GM12891 (cell line): ENCODE measurements around the gene SCN4B.

Source experiments
- DNase-seq: peaks from one replicate; pipeline ENCODE4 v3.0.0; 2011; ENCODE audit warnings: low spot score; ENCODE audit not compliant: insufficient read length
- FAIRE-seq: peaks from 2 replicates; lab custom pipeline; 2011; peaks lifted over from hg19 to GRCh38; lab: Jason Lieb, UNC
- PAX5 ChIP-seq: IDR thresholded peaks from 2 replicates; pipeline ENCODE4 v1.6.1; 2011; ENCODE audit warnings: low read length, moderate library complexity, mild to moderate bottlenecking; ENCODE audit not compliant: insufficient read depth, severe bottlenecking
- POLR2A ChIP-seq: IDR thresholded peaks from 2 replicates; pipeline ENCODE4 v1.6.1; 2011; ENCODE audit warnings: low read depth, low read length, control low read depth
- POLR2AphosphoS5 ChIP-seq: IDR thresholded peaks from 2 replicates; pipeline ENCODE4 v1.6.1; 2011; ENCODE audit warnings: low read depth, low read length, control low read depth
- POU2F2 ChIP-seq: IDR thresholded peaks from 2 replicates; pipeline ENCODE4 v1.6.1; 2011; ENCODE audit warnings: low read depth, mild to moderate bottlenecking, control low read depth, low read length, moderate library complexity
- SPI1 ChIP-seq: IDR thresholded peaks from 2 replicates; pipeline ENCODE4 v1.6.1; 2011; ENCODE audit warnings: low read depth, low read length, control low read depth
- TAF1 ChIP-seq: IDR thresholded peaks from 2 replicates; pipeline ENCODE4 v1.6.1; 2011; ENCODE audit warnings: low read depth, low read length, control low read depth

SCN4B gene

DNA sequence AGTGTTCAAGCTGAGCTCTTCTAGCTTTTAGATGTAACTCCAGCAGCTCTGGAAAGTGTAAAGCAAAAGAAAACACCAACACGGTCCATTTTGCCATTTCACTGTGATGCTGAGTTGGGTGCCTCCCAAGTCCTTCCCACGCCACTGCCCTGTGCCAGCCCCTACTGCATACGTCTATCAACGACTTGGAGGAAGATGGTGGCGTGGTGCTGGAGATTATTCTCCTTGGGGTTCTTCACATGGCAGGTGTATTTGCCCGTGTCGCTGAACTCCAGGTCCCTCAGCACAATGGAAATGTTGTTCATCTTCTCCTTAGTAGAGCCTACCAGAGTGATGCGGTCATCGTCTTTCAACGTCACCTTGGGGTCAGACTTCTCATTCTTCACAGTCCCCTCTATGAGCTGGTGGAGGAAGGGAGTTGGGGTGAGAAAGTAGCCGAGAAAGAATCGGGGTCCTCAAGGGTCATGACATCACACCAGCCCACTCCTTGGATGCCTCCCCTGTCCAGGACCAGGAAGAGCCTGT, 8.9 kb downstream of the SCN4B start:
- DNase-seq, result no peak
- TF ChIP-seq POU2F2, result no peak
- TF ChIP-seq SPI1, result no peak
- TF ChIP-seq PAX5, result no peak
- no peak for TF ChIP-seq POLR2A
- TF ChIP-seq POLR2AphosphoS5, result no peak
- no peak for TF ChIP-seq TAF1
- FAIRE-seq, result no peak

DNA sequence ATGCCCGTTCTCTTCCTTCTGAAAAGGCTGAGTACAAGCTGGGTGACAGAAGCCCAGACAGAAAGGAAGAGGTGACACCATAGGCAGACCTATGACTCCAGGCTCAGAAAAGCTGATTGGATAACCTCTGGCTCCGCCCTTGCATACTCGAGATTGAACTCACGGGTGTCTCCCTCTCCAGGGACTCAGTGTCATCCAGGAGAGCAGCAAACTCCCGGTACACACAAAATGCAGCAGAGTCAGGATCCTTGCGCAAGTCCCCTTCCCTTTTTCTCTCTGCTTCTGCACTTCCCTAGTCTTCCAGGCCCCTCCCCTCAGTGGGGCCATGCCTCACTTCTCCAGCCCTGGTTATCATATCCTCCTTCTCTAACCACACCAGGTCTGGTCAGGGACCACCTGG, 9.8 kb downstream of the SCN4B start:
- TF ChIP-seq POU2F2, result no peak
- no peak for TF ChIP-seq TAF1
- TF ChIP-seq PAX5, result no peak
- no peak for TF ChIP-seq POLR2A
- DNase-seq (no peak), FAIRE-seq (no peak)

DNA sequence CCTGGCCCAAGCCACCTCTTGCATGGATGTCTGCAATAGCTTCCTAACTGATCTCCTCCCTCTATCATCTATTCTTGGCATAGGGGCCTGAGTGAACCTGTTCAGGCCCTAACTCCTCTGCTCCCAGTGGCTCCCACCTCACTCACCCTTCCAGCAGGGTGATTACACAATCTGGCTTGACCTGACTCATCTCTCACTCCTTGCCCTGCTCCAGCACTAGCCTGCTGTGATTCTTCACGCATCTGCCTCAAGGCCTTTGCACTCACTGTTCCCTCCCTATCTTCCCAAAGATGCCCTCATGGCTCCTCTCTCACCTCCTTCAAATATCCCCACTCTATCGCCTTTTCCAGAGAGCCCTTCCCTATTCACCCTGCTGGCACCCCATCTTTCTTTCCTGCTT, 10.5 kb downstream of the SCN4B start:
- FAIRE-seq, result no peak
- no peak for DNase-seq
- TF ChIP-seq POLR2A (no peak), POLR2AphosphoS5 (no peak), TAF1 (no peak), PAX5 (no peak), SPI1 (no peak), POU2F2 (no peak)

DNA sequence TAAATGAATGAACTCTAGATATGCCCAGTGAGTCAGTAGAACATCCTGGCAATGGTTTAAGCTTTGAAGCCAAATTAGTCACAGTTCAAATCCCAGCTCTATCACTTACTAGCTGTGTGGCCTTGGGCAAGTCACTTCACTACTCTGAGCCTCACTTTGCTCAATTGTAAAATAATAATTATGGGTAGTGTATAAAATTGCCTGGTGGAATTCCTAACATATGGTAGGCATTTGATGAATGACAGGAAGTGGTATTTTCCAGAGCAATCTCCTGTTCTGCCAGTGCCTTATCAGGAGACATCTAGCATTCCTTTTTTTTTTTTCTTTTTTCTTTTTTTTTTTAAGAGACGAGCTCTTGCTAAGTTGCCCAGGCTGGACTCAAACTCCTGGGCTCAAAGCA, 13.0 kb downstream of the SCN4B start:
- DNase-seq (no peak), FAIRE-seq (no peak)
- no peak for TF ChIP-seq TAF1
- TF ChIP-seq POU2F2, result no peak
- TF ChIP-seq PAX5, result no peak
- no peak for TF ChIP-seq SPI1
- TF ChIP-seq POLR2A, result no peak
- TF ChIP-seq POLR2AphosphoS5, result no peak

DNA sequence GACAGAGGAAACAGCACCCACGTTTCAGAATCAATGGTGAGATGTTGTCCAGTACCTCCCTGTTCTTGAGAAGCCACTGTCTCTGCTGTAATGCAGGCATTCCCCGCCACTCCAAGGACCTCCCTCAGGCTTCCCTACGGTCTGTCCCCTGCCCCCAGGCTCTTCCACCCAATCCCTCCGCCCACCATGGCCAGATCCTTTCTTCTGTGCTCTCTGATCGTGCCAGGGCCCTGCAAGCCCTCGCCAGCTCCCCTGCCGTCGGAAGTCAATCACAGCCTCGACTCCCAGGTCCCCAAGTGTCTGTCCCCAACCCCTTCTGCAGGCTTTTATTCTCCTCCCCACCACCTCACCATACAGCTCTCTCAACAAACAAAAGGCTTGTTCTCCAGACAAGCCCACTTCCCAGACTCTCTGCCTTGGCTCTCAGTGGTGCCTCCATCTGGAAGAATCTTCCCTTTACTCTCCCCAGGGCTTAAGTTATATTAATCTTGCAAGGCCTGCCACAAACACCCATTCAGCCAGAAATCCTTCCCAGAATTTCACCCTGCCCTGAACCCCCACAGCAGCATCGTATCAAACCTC, 13.7 kb downstream of the SCN4B start:
- FAIRE-seq (no peak), DNase-seq (no peak)
- no peak for TF ChIP-seq POLR2AphosphoS5
- TF ChIP-seq POLR2A, result no peak
- TF ChIP-seq POU2F2, result no peak
- TF ChIP-seq SPI1, result no peak
- no peak for TF ChIP-seq TAF1
- no peak for TF ChIP-seq PAX5

DNA sequence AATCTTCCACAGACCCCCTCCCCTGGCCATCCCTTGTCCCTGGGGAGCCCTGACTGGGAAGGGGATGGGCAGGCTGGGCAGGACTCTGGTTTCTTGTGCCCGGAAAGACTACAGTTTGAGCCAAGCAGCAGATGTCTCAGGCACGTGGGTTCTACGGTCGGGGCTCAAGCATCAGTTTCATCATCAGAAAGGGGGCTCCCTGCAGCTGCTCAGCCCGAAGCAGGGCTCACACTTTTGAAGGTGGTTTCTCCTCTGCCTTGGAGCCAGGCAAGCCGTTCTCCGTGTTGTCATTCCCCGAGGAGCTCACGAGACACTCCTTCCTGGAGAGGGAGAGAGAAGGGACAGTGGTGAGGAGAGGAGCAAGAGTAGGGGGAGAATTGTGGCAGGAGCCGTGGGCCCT, 15.8 kb downstream of the SCN4B start:
- TF ChIP-seq POLR2A, result no peak
- DNase-seq (no peak), FAIRE-seq (no peak)

DNA sequence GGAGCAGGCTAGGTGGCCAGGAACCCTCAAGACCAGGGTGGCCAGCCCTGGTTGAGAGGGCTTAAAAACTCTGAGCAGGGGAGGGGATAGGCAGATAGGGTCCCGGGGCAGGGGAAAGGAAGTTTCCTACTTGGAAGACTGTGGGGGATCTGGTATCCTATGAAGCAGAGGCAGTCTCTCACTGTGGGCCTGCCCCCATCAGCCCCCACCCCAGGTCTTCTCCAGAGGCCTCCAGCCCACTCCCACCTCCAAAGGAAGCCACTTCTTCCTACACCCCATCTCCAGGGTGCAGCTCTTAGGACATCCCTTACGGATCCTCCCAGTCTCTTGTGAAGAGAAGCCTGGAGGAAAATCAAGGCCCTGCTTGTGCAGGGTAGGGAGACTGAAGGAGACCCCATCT, 16.3 kb downstream of the SCN4B start:
- TF ChIP-seq TAF1, result no peak
- TF ChIP-seq POLR2AphosphoS5, result no peak
- TF ChIP-seq PAX5, result no peak
- no peak for TF ChIP-seq SPI1
- TF ChIP-seq POU2F2, result no peak
- no peak for TF ChIP-seq POLR2A
- FAIRE-seq (no peak), DNase-seq (no peak)

DNA sequence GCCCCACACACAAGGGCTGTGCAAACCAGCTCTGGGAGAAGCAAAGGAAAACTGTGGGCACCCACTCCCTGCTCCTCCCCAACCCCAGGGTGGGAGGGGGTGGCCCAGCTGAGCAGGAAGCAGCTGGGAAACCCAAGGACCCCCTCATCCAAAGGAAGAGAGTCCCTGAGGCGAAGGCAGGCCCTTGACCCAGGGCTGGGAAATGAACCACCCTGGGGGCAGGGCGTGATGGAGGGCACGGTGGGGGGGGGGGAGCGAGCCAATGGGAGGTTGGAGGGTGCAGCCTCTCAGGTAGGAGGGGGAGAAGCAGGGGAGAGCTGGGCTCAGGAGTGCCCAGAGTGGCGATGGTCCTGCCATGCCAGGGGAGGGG, 16.8 kb downstream of the SCN4B start:
- FAIRE-seq (no peak), DNase-seq (no peak)
- no peak for TF ChIP-seq POLR2A
- no peak for TF ChIP-seq PAX5

DNA sequence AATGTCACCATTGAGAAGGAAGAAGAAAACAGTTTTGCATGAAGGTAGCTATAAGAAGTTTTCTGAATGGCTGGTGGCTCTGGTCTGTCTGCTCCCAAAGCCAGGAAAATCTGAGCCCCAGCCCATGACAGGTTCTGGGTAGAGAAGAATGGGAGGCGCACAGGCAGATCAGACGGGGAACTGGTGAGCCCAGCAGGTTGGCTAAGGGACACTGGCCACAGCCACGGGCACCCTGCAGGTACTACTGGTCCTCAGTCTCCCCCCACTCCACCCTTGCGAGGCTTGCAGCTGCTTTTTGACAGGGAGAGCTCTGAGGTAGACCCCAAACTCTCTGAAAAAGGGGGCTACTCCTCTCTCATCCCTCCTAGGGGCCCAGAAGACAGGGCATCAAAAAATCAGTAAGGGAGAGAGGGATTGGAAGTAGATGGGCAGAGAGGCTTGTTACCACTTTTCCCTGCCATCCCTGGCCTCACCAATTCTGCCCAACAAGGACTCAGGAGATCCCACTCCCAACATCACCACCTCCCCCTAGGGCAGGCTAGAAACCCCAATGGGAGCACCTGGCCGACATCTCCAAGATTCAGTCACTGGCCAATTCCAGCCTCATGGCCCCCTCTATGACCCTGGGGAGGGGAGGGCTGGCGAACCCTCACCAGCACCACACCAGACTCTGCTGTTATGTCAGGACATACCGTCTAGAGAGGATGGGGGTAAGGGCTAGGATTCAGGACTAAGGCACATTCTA, 17.4 kb downstream of the SCN4B start:
- DNase-seq, result no peak
- TF ChIP-seq POLR2A (no peak), TAF1 (no peak), PAX5 (no peak), POLR2AphosphoS5 (no peak), SPI1 (no peak), POU2F2 (no peak)
- no peak for FAIRE-seq

DNA sequence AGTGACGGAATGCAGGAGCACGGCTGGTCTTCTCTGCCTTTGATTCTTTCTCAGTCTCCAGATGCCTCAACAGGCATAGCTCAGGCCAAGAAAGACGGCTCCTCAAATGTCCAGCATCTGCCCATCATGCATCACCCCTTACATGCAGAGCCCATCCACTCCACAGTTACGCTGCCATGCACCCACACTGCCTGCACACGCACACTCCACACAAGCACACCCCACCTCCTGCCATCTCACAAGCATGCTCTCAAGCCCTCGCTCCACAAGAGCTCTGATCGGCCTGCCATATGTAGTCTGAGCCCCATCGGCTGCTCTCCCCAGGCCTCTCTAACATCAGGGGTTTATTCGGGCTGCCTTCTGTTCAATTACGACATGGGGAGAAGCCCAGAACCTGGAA, 18.8 kb downstream of the SCN4B start:
- no peak for TF ChIP-seq POLR2AphosphoS5
- DNase-seq (no peak), FAIRE-seq (no peak)

DNA sequence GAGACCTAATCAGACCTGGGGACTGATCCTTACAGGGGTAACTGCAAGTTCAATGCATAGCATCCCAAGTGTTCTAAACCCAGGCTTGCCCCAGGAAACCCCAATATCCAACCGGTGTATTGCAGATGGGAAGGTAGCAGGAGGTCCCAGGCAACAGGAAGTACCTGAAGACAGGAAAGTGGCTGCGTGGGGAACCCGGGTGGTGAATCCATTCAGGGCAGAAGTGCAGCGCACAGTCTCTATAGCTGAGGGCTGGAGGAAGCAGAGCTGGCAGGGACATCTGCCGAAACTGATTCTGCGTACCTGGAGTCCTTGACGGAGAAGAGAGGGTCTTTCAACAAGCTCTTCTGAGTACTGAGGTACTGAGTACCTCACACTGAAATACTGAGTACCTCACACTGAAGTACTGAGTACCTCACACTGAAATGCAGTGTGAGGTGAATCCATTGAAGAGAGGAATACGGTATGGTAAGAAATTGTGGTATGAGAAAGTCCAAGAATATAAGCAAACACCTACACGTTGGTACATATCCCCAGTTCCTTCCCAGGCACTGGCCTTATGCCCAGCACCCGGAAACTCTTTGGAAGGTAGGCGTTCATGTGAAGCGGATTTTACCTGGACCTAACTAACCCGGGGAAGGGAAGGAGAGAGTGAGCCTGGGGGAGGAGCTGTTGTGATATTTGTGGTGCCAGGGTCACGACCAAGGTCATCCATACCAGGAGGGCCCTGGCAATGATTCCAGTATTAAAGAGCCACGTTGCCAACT, 20.1 kb downstream of the SCN4B start:
- no peak for TF ChIP-seq POLR2A
- no peak for TF ChIP-seq TAF1
- no peak for TF ChIP-seq POLR2AphosphoS5
- FAIRE-seq (no peak), DNase-seq (no peak)
